Trophoblast cell (in vitro differentiated cells and primary cell): Measurements from ENCODE around the gene FOXF1.

Experiments used
- DNase-seq, 2 donors: peaks; one replicate each; pipeline ENCODE4 v3.0.0-alpha.2; 2016
- H2AFZ ChIP-seq: 2 replicates; pipeline ENCODE4 v1.6.1; 2013; ENCODE audit warnings: low read length, moderate library complexity, mild to moderate bottlenecking; ENCODE audit not compliant: insufficient read depth, poor library complexity
- H2AK5ac ChIP-seq: 2 replicates; pipeline ENCODE4 v1.6.1; 2013; ENCODE audit warnings: mild to moderate bottlenecking, low read length
- H2BK120ac ChIP-seq: 2 replicates; pipeline ENCODE4 v1.6.1; 2013; ENCODE audit warnings: low read length, mild to moderate bottlenecking, moderate library complexity; ENCODE audit not compliant: insufficient read depth, poor library complexity
- H2BK12ac ChIP-seq: 2 replicates; pipeline ENCODE4 v1.6.1; 2013; ENCODE audit warnings: mild to moderate bottlenecking, low read length, moderate library complexity
- H2BK5ac ChIP-seq: 2 replicates; pipeline ENCODE4 v1.6.1; 2013; ENCODE audit warnings: low read length, low read depth, moderate library complexity, mild to moderate bottlenecking; ENCODE audit not compliant: poor library complexity
- H3K14ac ChIP-seq: 2 replicates; pipeline ENCODE4 v1.6.1; 2013; ENCODE audit warnings: mild to moderate bottlenecking, low read length
- H3K18ac ChIP-seq: 2 replicates; pipeline ENCODE4 v1.6.1; 2013; ENCODE audit warnings: mild to moderate bottlenecking, low read length
- H3K23ac ChIP-seq: 2 replicates; pipeline ENCODE4 v1.6.1; 2013; ENCODE audit warnings: low read length
- H3K27ac ChIP-seq: 2 replicates; pipeline ENCODE4 v1.5.1; 2013; ENCODE audit warnings: low read depth, mild to moderate bottlenecking, inconsistent platforms, low read length, moderate library complexity
- H3K27me3 ChIP-seq: 2 replicates; pipeline ENCODE4 v1.6.1; 2013; ENCODE audit warnings: inconsistent platforms, mild to moderate bottlenecking, low read length, moderate library complexity; ENCODE audit not compliant: insufficient read depth
- H3K36me3 ChIP-seq, 2 experiments: 1 replicate in 1 of 2; 2 replicates in 1 of 2; pipeline ENCODE4 v1.6.1; 2013; ENCODE audit warnings: low read length in 2 of 2, mild to moderate bottlenecking in 2 of 2, moderate library complexity in 1 of 2; ENCODE audit not compliant: insufficient read depth in 2 of 2, control insufficient read depth in 1 of 2
- H3K4ac ChIP-seq: 2 replicates; pipeline ENCODE4 v1.6.1; 2013; ENCODE audit warnings: low read depth, mild to moderate bottlenecking, low read length, moderate library complexity
- H3K4me1 ChIP-seq, 2 experiments: 1 replicate in 1 of 2; 2 replicates in 1 of 2; pipeline ENCODE4 v1.6.1; 2013; ENCODE audit warnings: low read length in 2 of 2, mild to moderate bottlenecking in 2 of 2, moderate library complexity in 1 of 2; ENCODE audit not compliant: insufficient read depth in 2 of 2, control insufficient read depth in 1 of 2
- H3K4me2 ChIP-seq: 2 replicates; pipeline ENCODE4 v1.6.1; 2013; ENCODE audit warnings: inconsistent platforms, mild to moderate bottlenecking, low read length, moderate library complexity
- H3K4me3 ChIP-seq: 2 replicates; pipeline ENCODE4 v1.5.1; 2013; ENCODE audit warnings: mild to moderate bottlenecking, low read depth, low read length, inconsistent platforms
- H3K79me1 ChIP-seq: one replicate; pipeline ENCODE4 v1.6.1; 2013; ENCODE audit warnings: low read length
- H3K79me2 ChIP-seq: 2 replicates; pipeline ENCODE4 v1.6.1; 2013; ENCODE audit warnings: low read length, mild to moderate bottlenecking; ENCODE audit not compliant: control insufficient read depth, insufficient read depth, poor library complexity
- H3K9ac ChIP-seq: 2 replicates; pipeline ENCODE4 v1.6.1; 2013; ENCODE audit warnings: mild to moderate bottlenecking, low read length
- H3K9me3 ChIP-seq: 2 replicates; pipeline ENCODE4 v1.6.1; 2013; ENCODE audit warnings: low read depth, mild to moderate bottlenecking, control low read depth, inconsistent platforms, low read length; ENCODE audit not compliant: insufficient read depth
- H4K12ac ChIP-seq: 2 replicates; pipeline ENCODE4 v1.6.1; 2013; ENCODE audit warnings: low read depth, mild to moderate bottlenecking, low read length, moderate library complexity
- H4K8ac ChIP-seq: 2 replicates; pipeline ENCODE4 v1.6.1; 2013; ENCODE audit warnings: low read depth, mild to moderate bottlenecking, low read length, moderate library complexity
- H4K91ac ChIP-seq: one replicate; pipeline ENCODE4 v1.6.1; 2013; ENCODE audit warnings: low read depth, mild to moderate bottlenecking, low read length, moderate library complexity
- WGBS: extraction: QIAGEN DNeasy Blood & Tissue Kit; methylation state at CpG from one replicate; pipeline ENCODE4 v1.1.7; 2013; ENCODE audit warnings: missing lambda C conversion rate; ENCODE audit not compliant: insufficient read length, insufficient coverage; ENCODE audit errors: extremely low coverage; 5-methylcytosine and 5-hydroxymethylcytosine counted together

FOXF1 gene

DNA sequence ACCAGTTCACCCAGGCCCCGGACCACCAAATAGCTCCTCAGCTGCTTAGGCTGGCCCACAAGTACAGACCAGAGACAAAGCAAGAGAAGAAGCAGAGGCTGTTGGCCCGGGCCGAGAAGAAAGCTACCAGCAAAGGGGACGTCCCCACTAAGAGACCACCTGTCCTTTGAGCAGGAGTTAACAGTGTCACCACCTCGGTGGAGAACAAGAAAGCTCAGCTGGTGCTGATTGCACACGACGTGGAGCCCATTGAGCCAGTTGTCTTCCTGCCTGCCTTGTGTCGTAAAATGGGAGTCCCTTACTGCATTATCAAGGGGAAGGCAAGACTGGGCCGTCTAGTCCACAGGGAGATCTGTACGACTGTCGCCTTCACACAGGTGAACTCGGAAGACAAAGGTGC is 15.4 kb downstream of the FOXF1 start:
- Histone ChIP-seq H2AK5ac (no peak overlapping the region), H2BK120ac (no peak overlapping the region), H3K79me2 (no peaks in the 10 kb centered on the region), H3K4ac (no peak overlapping the region), H4K91ac (no peak overlapping the region), H3K27me3 (no peaks in the 10 kb centered on the region), H3K4me2 (no peak overlapping the region), H3K9me3 (peaks cover 6% of the 10 kb centered on the region), H3K4me3 (no peak overlapping the region), H3K9ac (no peak overlapping the region), H2AFZ (no peak overlapping the region), H2BK5ac (no peak overlapping the region), H4K12ac (no peak overlapping the region), H4K8ac (no peak overlapping the region), H3K4me1 (no peaks in the 10 kb centered on the region), H3K14ac (no peak overlapping the region), H3K23ac (no peak overlapping the region), H2BK12ac (no peak overlapping the region), H3K36me3 (no peaks in the 10 kb centered on the region), H3K79me1 (no peaks in the 10 kb centered on the region), H3K27ac (no peak overlapping the region), H3K18ac (no peak overlapping the region)
- WGBS: no CpG with 5 or more reads among the region's 12 CpGs
- DNase-seq: no peak

DNA sequence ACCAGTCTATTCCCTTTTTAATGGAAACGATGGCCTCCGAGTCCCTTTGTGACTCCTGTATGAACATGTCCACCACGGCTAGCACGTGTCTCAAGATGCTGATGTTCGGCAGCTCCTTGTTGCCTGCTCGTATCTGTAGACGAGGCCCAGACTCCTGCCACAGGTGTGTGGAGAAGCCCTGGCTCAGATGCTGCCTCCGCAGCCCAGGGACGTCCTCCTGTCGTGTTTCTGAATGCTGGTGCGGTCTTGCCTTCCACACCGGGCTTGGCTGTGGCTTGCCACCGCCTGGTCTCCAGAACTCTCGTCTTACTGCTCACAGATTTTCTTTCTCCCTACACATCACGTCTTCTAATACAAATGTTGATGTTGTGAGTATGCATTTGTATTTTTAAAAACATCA is 17.0 kb downstream of the FOXF1 start:
- Histone ChIP-seq H3K4me2 (no peak overlapping the region), H3K9ac (no peak overlapping the region), H2BK120ac (no peak overlapping the region), H2BK5ac (no peak overlapping the region), H3K27me3 (no peaks in the 10 kb centered on the region), H2BK12ac (no peak overlapping the region), H3K4me1 (no peaks in the 10 kb centered on the region), H4K91ac (no peak overlapping the region), H3K14ac (no peak overlapping the region), H4K8ac (no peak overlapping the region), H3K79me2 (no peaks in the 10 kb centered on the region), H3K18ac (no peak overlapping the region), H3K27ac (no peak overlapping the region), H2AK5ac (no peak overlapping the region), H3K9me3 (peaks cover 6% of the 10 kb centered on the region), H3K4me3 (no peak overlapping the region), H3K79me1 (no peaks in the 10 kb centered on the region), H3K23ac (no peak overlapping the region), H3K36me3 (peaks cover 3 to 7% of the 10 kb centered on the region in 2 experiments), H2AFZ (no peak overlapping the region), H4K12ac (no peak overlapping the region), H3K4ac (no peak overlapping the region)
- DNase-seq: no peak
- WGBS: no CpG with 5 or more reads among the region's 15 CpGs

DNA sequence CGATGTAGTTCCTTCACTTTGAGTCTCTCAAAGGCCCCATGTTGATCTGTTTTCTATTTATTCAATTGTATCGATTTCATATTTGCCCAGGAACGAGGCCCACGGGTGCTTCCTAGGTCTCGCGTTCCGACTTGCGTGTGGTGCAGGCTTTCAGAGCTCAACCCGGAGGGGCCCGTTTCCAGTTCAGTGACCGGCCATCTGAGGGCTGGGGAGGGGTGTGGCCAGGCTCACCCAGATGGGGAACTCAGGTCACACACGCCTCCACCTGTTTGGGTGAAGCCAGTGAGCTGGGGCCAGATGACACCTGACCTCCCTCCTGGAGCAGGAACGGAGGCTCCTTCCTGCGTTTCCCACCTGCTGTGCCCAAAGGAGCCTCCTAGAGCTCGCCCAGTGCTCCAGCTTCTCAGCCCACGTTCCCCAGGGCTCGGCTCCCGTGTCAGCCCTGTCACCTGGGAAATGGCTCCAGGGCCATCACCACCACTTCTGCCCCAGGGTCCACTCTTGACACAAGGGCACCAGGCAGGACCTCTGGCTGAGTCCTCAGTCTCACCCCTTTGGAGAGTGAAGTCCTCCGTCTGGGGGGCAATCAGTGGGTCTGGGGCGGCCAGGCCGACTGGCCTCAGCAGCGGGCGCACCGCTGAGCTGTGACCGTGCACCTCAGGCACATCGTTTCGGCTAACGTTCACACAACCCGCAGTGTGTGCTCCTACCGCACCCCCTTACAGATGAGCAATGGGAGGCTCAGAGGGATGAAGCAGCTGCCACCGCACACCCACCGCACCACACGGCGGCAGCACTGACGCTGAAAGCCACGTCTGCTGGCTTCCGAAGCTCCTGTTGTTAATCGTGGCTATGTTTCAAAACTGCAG is 18.0 kb downstream of the FOXF1 start:
- H3K27ac ChIP-seq: no peak overlapping the region
- no peak overlapping the region for H2AFZ ChIP-seq
- H2BK5ac ChIP-seq: no peak overlapping the region
- no peaks in the 10 kb centered on the region for H3K4me1 ChIP-seq
- H3K79me2 ChIP-seq: no peaks in the 10 kb centered on the region
- no peak overlapping the region for H4K91ac ChIP-seq
- no peak overlapping the region for H3K14ac ChIP-seq
- no peaks in the 10 kb centered on the region for H3K79me1 ChIP-seq
- H3K9me3 ChIP-seq: peaks cover 6% of the 10 kb centered on the region
- H3K9ac ChIP-seq: no peak overlapping the region
- H3K36me3 ChIP-seq: peaks cover 3 to 7% of the 10 kb centered on the region in 2 experiments
- no CpG with 5 or more reads among the region's 38 CpGs for WGBS
- no peak overlapping the region for H3K23ac ChIP-seq
- H3K27me3 ChIP-seq: no peaks in the 10 kb centered on the region
- no peak overlapping the region for H2BK12ac ChIP-seq
- no peak overlapping the region for H3K18ac ChIP-seq
- H3K4me3 ChIP-seq: peak overlapping the region; percentile 3
- H4K12ac ChIP-seq: no peak overlapping the region
- no peak overlapping the region for H3K4me2 ChIP-seq
- no peak for DNase-seq
- H4K8ac ChIP-seq: no peak overlapping the region
- H2BK120ac ChIP-seq: no peak overlapping the region
- no peak overlapping the region for H2AK5ac ChIP-seq
- H3K4ac ChIP-seq: no peak overlapping the region

DNA sequence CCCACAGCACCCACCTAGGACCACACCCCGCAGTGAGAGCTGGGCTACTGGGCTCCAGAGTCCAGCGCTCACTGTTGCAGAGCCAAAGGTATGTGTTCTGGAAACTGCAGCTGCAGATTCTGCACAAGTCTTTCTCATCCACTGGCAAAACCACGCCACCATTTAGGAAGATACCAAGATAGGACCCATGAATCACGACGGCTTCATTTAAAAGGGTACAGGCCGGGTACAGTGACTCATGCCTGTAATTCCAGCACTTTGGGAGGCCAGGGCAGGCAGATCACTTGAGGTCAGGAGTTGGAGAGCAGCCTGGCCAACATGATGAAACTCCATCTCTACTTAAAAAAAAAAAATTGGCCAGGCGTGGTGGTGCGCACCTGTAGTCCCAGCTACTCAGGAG is 18.8 kb downstream of the FOXF1 start:
- H3K36me3 ChIP-seq: peaks cover 3 to 7% of the 10 kb centered on the region in 2 experiments

More for the DNA sequence above, 18.8 kb downstream of the FOXF1 start:
- no peak overlapping the region for H4K8ac ChIP-seq
- H3K4me2 ChIP-seq: no peak overlapping the region
- no peak overlapping the region for H2AFZ ChIP-seq
- no peaks in the 10 kb centered on the region for H3K27me3 ChIP-seq
- no CpG with 5 or more reads among the region's 8 CpGs for WGBS
- no peak overlapping the region for H3K18ac ChIP-seq
- no peak overlapping the region for H2AK5ac ChIP-seq
- H3K4me3 ChIP-seq: no peak overlapping the region
- H3K9ac ChIP-seq: no peak overlapping the region
- H3K79me2 ChIP-seq: no peaks in the 10 kb centered on the region
- H3K4ac ChIP-seq: no peak overlapping the region
- peak in 1 of 2 donors; percentile 8 for DNase-seq
- H2BK12ac ChIP-seq: no peak overlapping the region
- no peaks in the 10 kb centered on the region for H3K4me1 ChIP-seq
- no peak overlapping the region for H2BK5ac ChIP-seq
- H3K14ac ChIP-seq: no peak overlapping the region
- no peak overlapping the region for H4K12ac ChIP-seq
- H3K23ac ChIP-seq: no peak overlapping the region
- H3K27ac ChIP-seq: no peak overlapping the region
- H4K91ac ChIP-seq: no peak overlapping the region
- H2BK120ac ChIP-seq: no peak overlapping the region
- peaks cover 6% of the 10 kb centered on the region for H3K9me3 ChIP-seq
- H3K79me1 ChIP-seq: no peaks in the 10 kb centered on the region
